Ishikawa (cell line): ENCODE data around the gene SULT4A1.

Experiments used
- CEBPB ChIP-seq: IDR thresholded peaks from 2 replicates; pipeline ENCODE4 v1.6.1; 2012
- CREB1 ChIP-seq: IDR thresholded peaks from 2 replicates; pipeline ENCODE4 v1.6.1; 2012; ENCODE audit warnings: low read depth
- EGR1 ChIP-seq: IDR thresholded peaks from 2 replicates; pipeline ENCODE4 v1.6.1; 2012
- EP300 ChIP-seq: IDR thresholded peaks from 2 replicates; pipeline ENCODE4 v1.6.1; 2012; ENCODE audit warnings: borderline replicate concordance
- FOXM1 ChIP-seq: IDR thresholded peaks from 2 replicates; pipeline ENCODE4 v1.6.1; 2012; ENCODE audit warnings: low read depth, borderline replicate concordance
- MAX ChIP-seq: IDR thresholded peaks from 2 replicates; pipeline ENCODE4 v1.6.1; 2012
- NFIC ChIP-seq: IDR thresholded peaks from 2 replicates; pipeline ENCODE4 v1.6.1; 2012
- RAD21 ChIP-seq: IDR thresholded peaks from 2 replicates; pipeline ENCODE4 v1.6.1; 2012; ENCODE audit warnings: low read depth
- REST ChIP-seq: IDR thresholded peaks from 2 replicates; pipeline ENCODE4 v1.6.1; 2012; ENCODE audit warnings: low read depth, mild to moderate bottlenecking
- TAF1 ChIP-seq: IDR thresholded peaks from 2 replicates; pipeline ENCODE4 v1.6.1; 2012; ENCODE audit warnings: low read depth, mild to moderate bottlenecking
- TCF12 ChIP-seq: IDR thresholded peaks from 2 replicates; pipeline ENCODE4 v1.6.1; 2012; ENCODE audit warnings: low read depth
- TEAD4 ChIP-seq: IDR thresholded peaks from 2 replicates; pipeline ENCODE4 v1.6.1; 2012
- USF1 ChIP-seq: IDR thresholded peaks from 2 replicates; pipeline ENCODE4 v1.6.1; 2012
- YY1 ChIP-seq: IDR thresholded peaks from 2 replicates; pipeline ENCODE4 v1.6.1; 2012; ENCODE audit warnings: low read depth
- ZBTB7A ChIP-seq: IDR thresholded peaks from 2 replicates; pipeline ENCODE4 v1.6.1; 2012; ENCODE audit warnings: low read depth

The SULT4A1 gene

GRCh38 chr22:43844560-43845545 lies 17.5 kb downstream of the SULT4A1 start:
- TF ChIP-seq MAX (no peak), CREB1 (no peak), ZBTB7A (no peak), EP300 (no peak), TEAD4 (no peak), CEBPB (no peak)

GRCh38 chr22:43843783-43844530 lies 18.4 kb downstream of the SULT4A1 start:
- TF ChIP-seq EP300 (no peak), FOXM1 (no peak), TCF12 (no peak), TEAD4 (no peak)

- TF ChIP-seq YY1: no peak
- no peak for TF ChIP-seq EP300
- TF ChIP-seq CEBPB: no peak
- no peak for TF ChIP-seq FOXM1
- TF ChIP-seq RAD21: no peak
- no peak for TF ChIP-seq TCF12
- no peak for TF ChIP-seq NFIC
- TF ChIP-seq MAX: no peak
- TF ChIP-seq TAF1: no peak
- TF ChIP-seq TEAD4: no peak
- no peak for TF ChIP-seq ZBTB7A
- TF ChIP-seq CREB1: no peak
- no peak for TF ChIP-seq USF1
- TF ChIP-seq REST: no peak
- TF ChIP-seq EGR1: no peak
These were observed 20.6 kb downstream of the SULT4A1 start for GRCh38 chr22:43841742-43842141.

- TF ChIP-seq RAD21 (no peak), TAF1 (no peak), EP300 (no peak), TEAD4 (no peak), USF1 (no peak), YY1 (no peak), ZBTB7A (no peak)
These were observed 21.5 kb downstream of the SULT4A1 start for GRCh38 chr22:43840851-43841250.

- no peak for TF ChIP-seq CEBPB
- no peak for TF ChIP-seq TAF1
- TF ChIP-seq ZBTB7A: no peak
- TF ChIP-seq EGR1: no peak
- no peak for TF ChIP-seq FOXM1
- TF ChIP-seq TEAD4: no peak
- TF ChIP-seq USF1: no peak
- no peak for TF ChIP-seq CREB1
- TF ChIP-seq YY1: no peak
- TF ChIP-seq EP300: no peak
- TF ChIP-seq MAX: no peak
- TF ChIP-seq REST: no peak
These were observed 21.9 kb downstream of the SULT4A1 start for GRCh38 chr22:43840431-43840830.
